ACC112 (cell line): Measurements from ENCODE around the gene ZNF570.

ENCODE experiments used
- H2AFZ ChIP-seq: fragments of 200-600 bp; sonication (generic); one replicate; pipeline ENCODE4 v1.6.0; 2017; ENCODE audit warnings: antibody characterized with exemption, low read length; ENCODE audit not compliant: unreplicated experiment
- H3K27ac ChIP-seq: fragments of 200-600 bp; sonication (generic); 2 replicates; pipeline ENCODE4 v1.5.1; 2014; ENCODE audit warnings: low read depth, mild to moderate bottlenecking, antibody characterized with exemption, low read length, moderate library complexity
- H3K27me3 ChIP-seq: fragments of 200-600 bp; sonication (generic); 2 replicates; pipeline ENCODE4 v1.6.1; 2014; ENCODE audit warnings: mild to moderate bottlenecking, antibody characterized with exemption, low read length, moderate library complexity, mixed read lengths; ENCODE audit not compliant: insufficient read depth
- H3K36me3 ChIP-seq: fragments of 200-600 bp; sonication (generic); 2 replicates; pipeline ENCODE4 v1.6.1; 2016; ENCODE audit warnings: mild to moderate bottlenecking, antibody characterized with exemption, low read length, moderate library complexity, mixed read lengths; ENCODE audit not compliant: insufficient read depth
- H3K4me1 ChIP-seq: fragments of 200-600 bp; sonication (generic); one replicate; pipeline ENCODE4 v1.6.1; 2016; ENCODE audit warnings: low read length, mixed read lengths; ENCODE audit not compliant: insufficient read depth, unreplicated experiment, control insufficient read depth
- H3K4me3 ChIP-seq: fragments of 200-600 bp; sonication (generic); 2 replicates; pipeline ENCODE4 v1.5.1; 2014; ENCODE audit warnings: mild to moderate bottlenecking, low read depth, low read length
- H3K79me2 ChIP-seq: fragments of 200-600 bp; sonication (generic); one replicate; pipeline ENCODE4 v1.6.0; 2016; ENCODE audit warnings: low read length; ENCODE audit not compliant: control insufficient read depth, unreplicated experiment, insufficient read depth

Gene ZNF570

DNA sequence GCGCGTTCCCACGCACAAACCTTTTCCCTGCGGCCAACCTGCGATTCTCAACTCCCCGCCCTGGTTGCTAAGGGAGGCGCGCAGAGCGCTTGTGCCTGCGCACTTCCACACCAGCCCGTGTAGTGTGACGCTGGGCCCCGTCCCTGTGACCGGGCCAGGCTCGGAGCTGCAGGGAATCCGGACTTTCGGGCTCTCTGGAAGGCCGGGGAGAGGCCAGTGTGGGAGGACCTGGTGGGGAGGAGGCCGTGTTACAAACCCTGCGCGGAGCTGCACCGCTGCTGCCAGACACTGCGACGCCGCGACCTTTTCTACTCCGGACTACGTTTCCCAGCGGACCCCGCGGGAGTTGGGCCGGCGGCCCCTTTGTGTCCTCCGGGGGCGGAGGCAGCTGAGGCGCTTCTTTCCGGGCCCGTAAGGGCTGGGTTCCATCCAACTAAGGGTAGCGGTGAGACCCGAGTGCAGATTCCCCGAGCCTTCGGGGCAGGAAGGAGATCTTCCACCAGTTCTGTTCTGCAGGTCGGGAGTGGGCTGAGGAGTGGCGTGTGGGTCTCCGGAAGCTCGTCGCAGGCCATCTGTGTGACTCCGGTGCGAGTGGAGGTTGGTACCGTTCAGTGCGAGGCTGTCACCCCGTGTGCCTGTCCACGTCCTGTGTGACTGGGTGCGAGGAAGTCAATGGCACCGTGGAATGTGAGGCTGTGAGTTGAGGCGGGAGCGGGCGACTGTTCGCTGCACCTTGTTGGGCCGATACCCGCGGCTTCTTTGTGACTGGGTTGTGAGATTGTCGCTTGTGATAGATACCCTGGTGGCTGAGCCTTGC is at the start of gene ZNF570:
TSS of gene ZNF570 (plus strand) at position 396 of the 817 bp plus-strand sequence. CDS start 999 bp downstream, outside the sequence.
- H3K36me3 ChIP-seq, result peaks cover 18% of the 10 kb centered on the region
- H3K27me3 ChIP-seq, result no peaks in the 10 kb centered on the region
- H3K27ac ChIP-seq, result peak within 1 kb of the TSS; percentile 72
- H2AFZ ChIP-seq, result peak within 1 kb of the TSS; percentile 83
- peak within 1 kb of the TSS; percentile 97 for H3K4me3 ChIP-seq
- peaks cover 10% of the 10 kb centered on the region for H3K79me2 ChIP-seq
- H3K4me1 ChIP-seq, result peaks cover 12% of the 10 kb centered on the region

DNA sequence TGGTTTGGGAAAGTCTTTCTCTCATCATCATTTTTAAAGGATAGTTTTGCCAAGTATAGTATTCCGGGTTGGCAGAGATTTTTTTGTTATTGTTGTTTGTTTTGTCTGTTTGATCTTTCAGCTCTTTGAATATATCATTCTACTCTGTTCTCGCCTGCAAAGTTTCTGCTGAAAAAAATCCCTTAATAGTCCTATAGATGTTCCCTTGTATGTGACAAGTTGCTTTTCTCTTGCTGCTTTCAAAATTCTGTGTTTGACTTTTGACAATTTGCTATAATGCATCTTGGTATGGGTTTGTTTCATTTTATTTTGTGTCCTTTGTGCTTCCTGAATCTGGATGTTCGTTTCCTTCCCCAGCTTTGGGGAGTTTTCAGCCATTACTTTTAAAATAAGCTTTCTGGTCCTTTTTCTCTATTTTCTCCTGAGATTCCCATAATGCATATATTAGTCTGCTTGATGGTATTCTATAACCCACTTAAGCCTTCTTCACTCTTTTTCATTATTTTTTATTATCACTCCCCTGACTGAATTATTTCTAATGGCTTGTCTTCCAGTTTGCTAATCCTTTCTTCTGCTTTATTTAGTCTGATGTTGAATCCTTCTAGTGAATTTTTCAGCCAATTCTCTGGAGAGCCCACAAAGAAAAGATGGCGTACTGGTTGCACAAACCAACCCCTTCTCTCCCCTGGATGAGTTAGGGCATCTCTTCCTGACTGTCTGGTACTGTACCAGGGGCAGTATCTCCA is 16.5 kb upstream of the ZNF570 start:
- no peaks in the 10 kb centered on the region for H3K4me1 ChIP-seq
- H3K27ac ChIP-seq, result no peak overlapping the region
- H3K36me3 ChIP-seq, result peaks cover 18% of the 10 kb centered on the region
- no peaks in the 10 kb centered on the region for H3K27me3 ChIP-seq
- H3K4me3 ChIP-seq, result no peak overlapping the region
- H3K79me2 ChIP-seq, result no peaks in the 10 kb centered on the region
- no peak overlapping the region for H2AFZ ChIP-seq

DNA sequence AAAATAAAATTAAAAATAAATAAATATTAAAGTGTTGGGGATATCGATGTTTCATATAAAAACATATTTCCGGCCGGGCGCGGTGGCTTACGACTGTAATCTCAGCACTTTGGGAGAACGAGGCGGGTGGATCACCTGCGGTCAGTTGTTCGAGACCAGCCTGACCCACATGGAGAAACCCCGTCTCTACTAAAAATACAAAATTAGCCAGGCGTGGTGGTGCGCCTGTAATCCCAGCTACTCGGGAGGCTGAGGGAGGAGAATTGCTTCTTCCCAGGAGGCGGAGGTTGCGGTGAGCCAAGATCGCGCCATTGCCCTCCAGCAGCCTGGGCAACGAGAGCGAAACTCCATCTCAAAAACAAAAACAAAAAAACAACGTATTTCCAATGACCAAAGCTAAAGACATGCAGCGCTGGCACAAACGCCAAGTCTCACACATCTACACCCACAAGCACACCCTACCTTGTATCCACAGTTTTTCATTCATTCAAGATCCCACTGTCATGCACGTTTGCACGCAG is 2.8 kb upstream of the ZNF570 start:
- Histone ChIP-seq H3K27ac (peak overlapping the region; percentile 52), H3K79me2 (peaks cover 10% of the 10 kb centered on the region), H3K4me3 (peak overlapping the region; percentile 97), H2AFZ (peak overlapping the region; percentile 94), H3K36me3 (peaks cover 27% of the 10 kb centered on the region), H3K4me1 (peaks cover 12% of the 10 kb centered on the region), H3K27me3 (no peaks in the 10 kb centered on the region)

DNA sequence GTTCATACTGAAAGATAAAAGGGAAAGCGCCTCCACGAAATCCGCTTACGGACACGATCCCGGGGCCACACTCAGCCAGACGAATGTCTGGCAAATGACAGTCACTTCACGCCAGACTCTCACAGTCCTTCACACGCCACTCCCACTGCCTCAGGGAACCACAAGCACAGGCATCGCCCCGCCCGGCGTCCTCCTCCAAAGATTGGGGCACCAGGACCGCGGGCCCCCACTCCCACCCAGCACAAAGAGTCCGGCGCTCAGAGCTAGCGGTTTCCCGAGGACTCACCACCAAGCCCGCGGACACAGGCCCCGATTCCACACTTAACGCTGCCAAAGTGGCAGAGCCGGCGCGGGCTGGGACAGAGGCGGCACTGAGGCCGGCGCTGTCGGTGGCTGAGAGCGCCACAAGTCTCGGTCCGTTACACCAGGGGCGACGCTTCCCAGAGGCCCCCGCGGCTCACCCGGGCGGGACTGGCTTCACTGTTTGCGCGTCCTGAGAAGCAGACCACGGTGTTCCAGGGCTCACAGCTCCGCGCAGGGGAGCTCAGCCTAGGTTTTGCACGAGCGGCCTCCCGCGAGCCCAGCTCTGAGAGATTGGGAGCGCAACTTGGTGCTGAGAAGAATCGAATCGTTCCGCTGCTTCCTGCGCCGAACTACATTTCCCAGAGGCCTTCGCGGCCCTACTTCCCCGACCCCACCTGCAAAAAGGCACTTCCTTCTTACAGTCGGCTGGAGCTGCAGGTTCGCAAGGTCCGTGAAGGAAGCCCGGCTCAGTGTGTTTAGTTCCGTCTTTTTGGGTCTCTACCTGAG is 2.2 kb upstream of the ZNF570 start, which contains the start of gene ZNF569:
TSS of gene ZNF569 (minus strand) at position 647 of the 810 bp plus-strand sequence. CDS start 22,523 bp downstream, outside the sequence.
- peak within 1 kb of the TSS; percentile 52 for H3K27ac ChIP-seq
- H2AFZ ChIP-seq, result peak within 1 kb of the TSS; percentile 94
- H3K4me3 ChIP-seq, result peak within 1 kb of the TSS; percentile 97

DNA sequence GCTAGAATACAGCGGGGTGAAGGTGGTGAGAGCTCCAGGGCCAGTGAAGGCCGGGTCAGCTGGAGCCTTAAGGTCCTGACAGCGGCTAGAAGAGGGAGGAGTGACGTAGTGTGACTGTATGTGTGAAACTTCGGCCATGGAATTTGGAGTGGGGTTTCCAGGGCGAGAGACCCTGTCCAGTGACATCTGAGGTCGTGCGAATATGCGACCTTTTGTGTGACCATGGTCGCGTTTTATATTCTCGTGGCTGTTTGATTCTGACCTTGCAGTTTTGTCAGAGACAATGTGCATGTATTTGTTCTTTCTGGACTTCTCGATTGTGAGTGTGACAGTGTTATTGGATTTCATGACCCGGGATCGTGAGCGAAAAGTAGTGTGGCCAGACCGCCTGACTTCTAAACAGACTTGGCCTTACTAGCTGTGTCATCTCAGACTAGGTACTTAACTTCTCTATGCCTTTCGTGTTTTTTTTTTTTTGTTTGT is 1.5 kb upstream of the ZNF570 start:
- peak overlapping the region; percentile 97 for H3K4me3 ChIP-seq
- H3K4me1 ChIP-seq, result peaks cover 12% of the 10 kb centered on the region
- peaks cover 10% of the 10 kb centered on the region for H3K79me2 ChIP-seq
- H3K36me3 ChIP-seq, result peaks cover 22% of the 10 kb centered on the region
- H3K27ac ChIP-seq, result peak overlapping the region; percentile 52; the same call in 1 of the 2 replicates
- H2AFZ ChIP-seq, result peak overlapping the region; percentile 94
- no peaks in the 10 kb centered on the region for H3K27me3 ChIP-seq

More for the DNA sequence above, 2.2 kb upstream of the ZNF570 start, which contains the start of gene ZNF569:
- peaks cover 27% of the 10 kb centered on the region for H3K36me3 ChIP-seq
- H3K27me3 ChIP-seq, result no peaks in the 10 kb centered on the region
- peaks cover 10% of the 10 kb centered on the region for H3K79me2 ChIP-seq
- peaks cover 12% of the 10 kb centered on the region for H3K4me1 ChIP-seq

DNA sequence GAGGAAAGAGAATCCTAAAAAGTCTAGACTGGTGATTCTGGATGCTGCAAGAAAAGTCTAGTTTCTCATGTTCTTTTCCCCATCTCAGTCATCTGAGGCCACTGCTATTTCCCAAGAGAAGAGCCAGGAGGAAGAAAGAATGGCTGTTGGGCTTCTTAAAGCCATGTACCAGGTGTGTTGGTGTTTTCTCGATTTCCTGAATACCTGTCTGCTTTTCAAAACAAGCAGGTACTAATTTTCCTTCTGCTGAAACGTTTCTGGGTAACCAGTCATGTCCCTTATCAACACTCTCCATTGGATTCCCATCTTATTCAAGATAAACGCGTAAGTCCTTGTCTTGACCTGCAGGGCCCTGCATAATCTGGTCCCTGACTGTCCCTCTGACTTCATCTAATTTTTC is 1.1 kb downstream of the ZNF570 start:
- Histone ChIP-seq H3K27ac (no peak overlapping the region), H3K36me3 (peaks cover 12% of the 10 kb centered on the region), H3K79me2 (peaks cover 10% of the 10 kb centered on the region), H3K4me3 (peak overlapping the region; percentile 97), H3K27me3 (no peaks in the 10 kb centered on the region), H3K4me1 (peaks cover 12% of the 10 kb centered on the region), H2AFZ (peak overlapping the region; percentile 83)

DNA sequence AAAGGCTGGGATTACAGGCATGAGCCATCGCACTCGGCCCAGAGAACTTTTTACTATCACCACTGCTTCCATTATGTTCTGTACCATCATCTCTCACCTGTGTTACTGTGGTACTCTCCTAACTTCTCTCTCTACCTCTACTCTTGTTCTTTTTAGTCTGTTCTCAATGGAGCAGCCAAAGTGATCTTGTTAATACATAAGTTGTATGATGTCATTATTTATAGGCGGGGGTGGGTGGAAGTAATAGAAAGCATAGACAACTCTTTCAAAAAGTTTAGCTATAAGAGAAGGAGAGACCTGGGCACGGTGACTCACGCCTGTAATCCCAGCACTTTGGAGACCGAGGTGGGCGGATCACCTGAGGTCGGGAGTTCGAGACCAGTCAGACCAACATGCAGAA is 3.0 kb downstream of the ZNF570 start:
- H3K27me3 ChIP-seq, result no peaks in the 10 kb centered on the region
- peaks cover 29% of the 10 kb centered on the region for H3K36me3 ChIP-seq

DNA sequence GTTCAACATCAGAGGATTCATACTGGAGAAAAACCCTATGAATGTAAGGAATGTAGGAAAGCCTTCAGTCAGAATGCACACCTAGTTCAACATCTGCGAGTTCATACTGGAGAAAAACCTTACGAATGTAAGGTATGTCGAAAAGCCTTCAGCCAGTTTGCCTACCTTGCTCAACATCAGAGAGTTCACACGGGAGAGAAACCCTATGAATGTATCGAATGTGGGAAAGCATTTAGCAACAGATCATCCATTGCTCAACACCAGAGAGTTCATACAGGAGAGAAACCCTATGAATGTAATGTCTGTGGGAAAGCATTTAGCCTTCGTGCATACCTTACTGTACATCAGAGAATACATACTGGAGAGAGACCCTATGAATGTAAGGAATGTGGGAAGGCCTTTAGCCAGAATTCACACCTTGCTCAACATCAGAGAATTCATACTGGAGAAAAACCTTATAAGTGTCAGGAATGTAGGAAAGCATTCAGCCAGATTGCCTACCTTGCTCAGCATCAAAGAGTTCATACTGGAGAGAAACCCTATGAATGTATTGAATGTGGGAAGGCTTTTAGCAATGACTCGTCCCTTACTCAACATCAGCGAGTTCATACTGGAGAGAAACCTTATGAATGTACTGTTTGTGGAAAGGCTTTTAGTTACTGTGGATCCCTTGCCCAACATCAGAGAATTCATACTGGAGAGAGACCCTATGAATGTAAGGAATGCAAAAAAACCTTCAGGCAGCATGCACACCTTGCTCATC is 15.4 kb downstream of the ZNF570 start:
- no peaks in the 10 kb centered on the region for H3K4me1 ChIP-seq
- no peak overlapping the region for H3K27ac ChIP-seq
- no peaks in the 10 kb centered on the region for H3K27me3 ChIP-seq
- H3K36me3 ChIP-seq, result peaks cover 41% of the 10 kb centered on the region
- H2AFZ ChIP-seq, result no peak overlapping the region
- H3K4me3 ChIP-seq, result no peak overlapping the region
- no peaks in the 10 kb centered on the region for H3K79me2 ChIP-seq

More for the DNA sequence above, 3.0 kb downstream of the ZNF570 start:
- Histone ChIP-seq H3K27ac (no peak overlapping the region), H3K4me3 (no peak overlapping the region), H3K4me1 (peaks cover 9% of the 10 kb centered on the region), H2AFZ (no peak overlapping the region), H3K79me2 (peaks cover 7% of the 10 kb centered on the region)

DNA sequence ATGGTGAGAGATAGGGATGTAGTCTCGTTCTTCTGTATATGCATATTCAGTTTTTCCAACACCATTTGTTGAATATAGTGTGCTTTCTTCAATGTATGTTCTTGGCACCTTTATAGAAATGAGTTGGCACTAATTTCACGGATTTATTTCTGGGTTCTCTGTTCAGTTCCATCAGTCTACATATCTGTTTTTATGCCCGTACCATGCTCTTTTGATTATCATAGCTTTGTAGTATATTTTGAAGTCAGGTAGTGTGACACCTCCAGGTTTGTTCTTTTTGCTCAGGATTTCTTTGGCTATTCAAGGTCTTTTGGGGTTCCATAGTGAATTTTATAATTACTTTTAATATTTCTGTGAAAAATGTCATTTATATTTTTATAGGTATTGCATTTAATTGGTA is 23.1 kb downstream of the ZNF570 start:
- H2AFZ ChIP-seq, result no peak overlapping the region
- H3K79me2 ChIP-seq, result no peaks in the 10 kb centered on the region
- H3K27me3 ChIP-seq, result no peaks in the 10 kb centered on the region
- H3K36me3 ChIP-seq, result no peaks in the 10 kb centered on the region; the same call in 1 of the 2 replicates
- H3K27ac ChIP-seq, result no peak overlapping the region
- H3K4me3 ChIP-seq, result no peak overlapping the region
- no peaks in the 10 kb centered on the region for H3K4me1 ChIP-seq
